GM04503 (cell line): ENCODE results near the gene GREB1L.

ENCODE experiments used
- DNase-seq: peaks from one replicate; pipeline ENCODE4 v3.0.0-alpha.2; 2012; ENCODE audit warnings: low read depth

Gene GREB1L

GRCh38 chr18:21489119-21489750 lies 247.2 kb downstream of the GREB1L start:
- DNase-seq: no peak

GRCh38 chr18:21489919-21490495 lies 248.0 kb downstream of the GREB1L start:
- DNase-seq: no peak

DNA sequence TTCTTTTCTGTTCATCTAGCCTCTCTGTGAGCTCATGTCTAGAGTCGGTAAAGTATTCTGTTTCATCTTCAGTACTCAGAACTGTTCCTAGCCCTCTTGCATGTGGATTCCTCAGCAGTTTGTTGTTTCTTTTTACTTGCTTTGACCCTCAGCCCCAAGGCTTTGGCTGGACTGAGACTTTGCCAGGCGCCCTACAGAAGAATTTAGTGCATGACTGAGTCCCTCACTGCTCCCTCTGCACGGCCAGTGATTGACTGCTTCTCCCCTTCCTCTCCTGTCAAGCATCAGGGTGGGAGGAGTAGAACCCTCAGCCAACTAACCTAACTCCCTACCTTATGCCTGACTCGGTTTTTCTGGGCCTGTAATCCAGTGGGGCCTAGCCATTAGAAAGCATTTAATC lies 248.7 kb downstream of the GREB1L start:
- no peak for DNase-seq

GRCh38 chr18:21496277-21496835 lies 254.3 kb downstream of the GREB1L start:
- DNase-seq: no peak

- no peak for DNase-seq
Measured at GRCh38 chr18:21499997-21500396, 258.0 kb downstream of the GREB1L start.

DNA sequence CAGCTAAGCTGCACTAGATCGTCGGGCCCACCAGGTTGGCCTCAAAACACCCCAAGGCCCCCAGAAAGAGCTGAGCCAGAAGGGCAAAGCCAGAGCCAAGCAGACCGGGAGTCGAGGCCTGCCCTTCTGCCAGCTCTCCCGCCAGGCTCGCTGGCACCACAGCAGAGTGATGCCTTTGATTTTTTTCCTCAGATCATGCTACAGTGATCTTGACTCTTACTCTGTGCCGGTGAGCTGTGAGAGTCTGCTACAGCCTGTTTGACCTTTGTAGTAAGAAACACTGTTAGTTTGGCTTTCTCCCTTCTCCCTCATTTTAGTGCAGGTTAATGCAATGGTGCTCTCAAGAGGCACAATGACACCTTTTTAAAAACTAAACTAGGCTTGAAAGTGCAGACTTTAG lies 260.6 kb downstream of the GREB1L start:
- no peak for DNase-seq

- no peak for DNase-seq
Measured at GRCh38 chr18:21507913-21508701, 266.1 kb downstream of the GREB1L start.

DNA sequence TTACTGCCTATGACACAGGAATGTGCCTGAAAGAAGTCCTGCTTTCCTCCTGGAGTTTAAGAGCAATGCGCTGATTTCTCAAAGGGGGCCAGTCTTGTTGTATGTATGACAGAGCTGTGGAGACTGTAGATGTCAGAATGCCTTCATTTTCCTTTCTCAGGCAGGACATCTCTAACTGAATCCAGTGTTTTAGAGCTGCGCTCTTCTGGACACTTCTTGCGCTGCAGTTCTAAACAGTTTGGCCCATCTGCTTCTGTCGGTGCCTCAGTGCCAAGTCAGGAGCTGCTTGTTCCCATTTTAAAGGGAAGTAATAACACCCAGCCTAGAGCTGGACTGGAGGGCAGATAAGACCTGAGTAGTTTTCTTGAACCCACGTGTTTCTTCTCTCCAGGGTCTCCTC lies 267.0 kb downstream of the GREB1L start:
- DNase-seq: no peak

GRCh38 chr18:21513292-21513691 lies 271.3 kb downstream of the GREB1L start:
- DNase-seq: peak; percentile 45

GRCh38 chr18:21513741-21514140 lies 271.7 kb downstream of the GREB1L start:
- DNase-seq: no peak

GRCh38 chr18:21522530-21522929 lies 280.5 kb downstream of the GREB1L start:
- DNase-seq: no peak

DNA sequence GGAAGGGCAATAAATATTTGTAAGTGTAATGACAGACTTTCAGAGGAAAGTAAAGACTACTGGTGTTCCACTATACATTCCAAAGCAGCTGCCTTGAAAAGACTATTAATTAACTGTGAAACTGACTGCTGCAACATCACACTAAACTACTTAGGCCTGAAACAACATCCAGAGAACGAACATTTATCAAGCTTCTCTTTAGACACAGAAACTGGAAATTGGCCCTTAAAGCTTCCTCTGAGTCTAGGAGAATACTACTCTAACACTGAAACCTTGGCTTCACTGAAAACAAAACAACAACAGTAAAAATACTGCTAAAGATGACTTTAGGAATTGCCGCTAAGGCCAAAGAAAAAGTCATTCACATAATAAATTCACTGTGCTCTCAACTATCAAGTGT lies 283.9 kb downstream of the GREB1L start:
- DNase-seq: no peak

- DNase-seq: no peak
Measured at GRCh38 chr18:21526463-21526862, 284.4 kb downstream of the GREB1L start.

DNA sequence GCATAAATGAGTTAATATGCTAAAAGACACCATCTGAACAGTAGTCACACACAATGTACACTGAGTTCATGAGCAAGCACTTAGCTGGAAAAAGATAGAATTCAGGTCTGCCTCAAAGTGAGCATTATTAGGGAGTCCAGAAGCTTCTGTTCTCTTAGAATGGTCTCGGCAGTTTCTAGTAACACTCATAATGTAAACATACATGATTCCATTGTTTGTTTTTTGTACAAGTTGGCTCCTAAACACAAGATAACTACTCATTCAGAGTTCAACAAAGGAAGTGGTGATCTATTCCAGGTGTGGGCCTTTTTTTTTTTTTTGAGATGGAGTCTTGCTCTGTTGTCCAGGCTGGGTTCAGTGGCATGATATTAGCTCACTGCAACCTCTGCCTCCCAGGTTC lies 292.3 kb downstream of the GREB1L start:
- DNase-seq: no peak

GRCh38 chr18:21538230-21538629 lies 296.2 kb downstream of the GREB1L start:
- no peak for DNase-seq

DNA sequence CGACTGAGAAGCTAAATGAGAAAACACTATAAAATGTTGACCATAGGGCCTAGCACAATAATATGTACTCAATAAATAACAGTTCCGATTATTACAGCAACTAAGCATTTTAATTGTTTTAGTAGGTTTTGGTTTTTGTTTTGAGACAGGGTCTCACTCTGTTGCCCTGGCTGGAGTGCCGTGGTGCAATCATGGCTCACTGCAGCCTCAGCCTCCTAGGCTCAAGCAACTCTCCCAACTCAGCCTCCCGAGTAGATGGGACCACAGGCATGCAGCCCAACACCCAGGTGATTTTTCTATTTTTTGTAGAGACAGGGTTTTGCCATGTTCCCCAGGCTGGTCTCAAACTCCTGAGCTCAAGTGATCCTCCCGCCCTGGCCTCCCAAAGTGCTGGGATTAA lies 304.4 kb downstream of the GREB1L start:
- DNase-seq: no peak

DNA sequence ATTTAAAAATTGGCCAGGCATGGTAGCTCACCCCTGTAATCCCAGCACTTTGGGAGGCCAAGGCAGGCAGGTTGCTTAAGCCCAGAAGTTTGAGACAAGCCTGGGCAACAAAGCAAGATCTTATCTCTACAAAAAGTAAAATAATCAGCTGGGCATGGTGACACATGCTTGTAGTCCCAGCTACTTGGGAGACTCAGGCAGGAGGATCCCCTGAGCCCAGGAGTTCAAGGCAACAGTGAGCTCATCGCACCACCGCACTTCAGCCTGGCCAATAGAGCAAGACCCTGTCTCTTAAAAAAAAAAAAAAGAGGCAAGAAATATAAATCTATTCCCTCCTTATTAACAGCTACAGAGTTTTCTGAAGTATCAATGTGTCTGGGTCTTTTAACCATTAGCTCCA lies 306.6 kb downstream of the GREB1L start:
- no peak for DNase-seq

GRCh38 chr18:21550510-21550970 lies 308.5 kb downstream of the GREB1L start:
- no peak for DNase-seq

DNA sequence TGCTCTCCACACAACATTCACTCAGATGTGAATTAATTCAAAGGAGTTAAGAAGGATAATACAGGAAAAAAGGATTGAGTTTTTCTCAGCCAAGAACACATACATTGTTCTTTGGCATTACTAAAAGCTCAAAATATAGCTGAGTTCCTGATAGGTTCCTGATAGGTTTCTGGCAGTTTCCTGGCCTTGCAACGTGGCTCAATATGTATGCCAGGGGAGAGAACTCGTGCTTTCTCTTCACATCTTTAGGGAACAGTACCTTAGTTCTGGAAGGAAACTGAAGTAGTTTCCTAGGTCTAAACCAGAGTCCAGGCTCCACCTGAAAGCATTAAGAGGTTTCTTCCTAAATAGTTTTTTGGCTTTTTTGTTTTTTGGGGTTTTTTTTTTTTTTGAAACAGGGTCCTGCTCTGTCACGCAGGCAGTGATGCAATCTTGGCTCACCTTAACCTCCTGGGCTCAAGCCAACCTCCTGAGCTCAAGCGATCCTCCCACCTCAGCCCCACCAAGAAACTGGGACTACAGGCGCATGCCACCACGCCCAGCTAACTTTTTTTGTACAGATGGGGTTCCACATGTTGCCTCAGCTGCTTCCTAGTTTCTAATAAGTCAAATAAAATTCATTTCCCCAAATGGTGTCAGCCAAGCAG lies 315.7 kb downstream of the GREB1L start:
- DNase-seq: no peak

DNA sequence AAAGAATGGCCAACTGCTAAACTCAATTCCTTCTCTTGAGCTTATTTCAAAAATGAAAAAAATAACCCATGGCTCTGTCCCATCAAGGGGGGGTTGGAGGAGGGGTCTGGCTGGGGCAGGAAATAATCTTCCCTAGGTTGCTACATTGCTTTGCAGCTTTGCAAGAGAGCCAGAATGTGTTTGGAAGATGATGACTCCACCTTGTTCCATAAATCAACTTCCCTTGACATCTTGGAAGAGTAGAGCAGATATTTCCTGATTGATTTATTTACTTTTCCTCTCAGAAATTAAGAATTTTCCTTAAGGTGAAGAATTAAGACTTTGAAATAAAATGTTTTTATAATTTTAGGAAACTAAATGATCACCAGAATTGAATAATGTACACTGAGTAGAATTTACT lies 317.2 kb downstream of the GREB1L start:
- DNase-seq: no peak

- DNase-seq: peak; percentile 1
Measured at GRCh38 chr18:21571772-21572171, 329.7 kb downstream of the GREB1L start.
